Astrocyte (in vitro differentiated cells and primary cell): ENCODE results near the gene PPM1H.

Source experiments
- CTCF ChIP-seq: IDR thresholded peaks from 2 replicates; pipeline ENCODE4 v1.5.1; 2011; ENCODE audit warnings: low read depth, mild to moderate bottlenecking, inconsistent platforms, low read length, moderate library complexity; ENCODE audit not compliant: insufficient read depth
- EZH2 ChIP-seq: IDR thresholded peaks from 2 replicates; pipeline ENCODE4 v1.6.1; 2012; ENCODE audit warnings: mild to moderate bottlenecking, low read length, inconsistent platforms; ENCODE audit not compliant: insufficient read depth

- TF ChIP-seq CTCF (no peak), EZH2 (no peak)
Measured at GRCh38 chr12:62631471-62632410, 303.2 kb downstream of the PPM1H start.
